Activated CD4-positive, alpha-beta T cell treated with anti-CD3 and anti-CD28 coated beads, Interleukin-2, Interleukin-6, amounts not matched to agents 100 ng/mL and 50 ng/mL, durations not matched to agents 16 hours and 8 hours (primary cell): Measurements from ENCODE around the gene LRRC31.

Source experiments
- DNase-seq: peaks from one replicate; pipeline ENCODE4 v3.0.0-alpha.2; 2020

Gene LRRC31

GRCh38 chr3:169812332-169813235, 57.2 kb downstream of the LRRC31 start, which contains the start of the genes LRRC34 and LRRIQ4:
Gene LRRC34, minus strand, starts transcription at chr3:169812904. Its CDS starts 356 bp downstream, at chr3:169812548.
Gene LRRIQ4, plus strand, starts transcription at chr3:169812870. Its CDS starts 9,052 bp downstream, at chr3:169821922.
- peak; percentile 88 for DNase-seq

- peak; percentile 21 for DNase-seq
Observed at GRCh38 chr3:169811631-169812331, 58.0 kb downstream of the LRRC31 start.

GRCh38 chr3:169809230-169809795, 60.4 kb downstream of the LRRC31 start:
- DNase-seq: no peak

- no peak for DNase-seq
Observed at GRCh38 chr3:169804681-169805080, 65.1 kb downstream of the LRRC31 start.

- no peak for DNase-seq
Observed at GRCh38 chr3:169792359-169792758, 77.4 kb downstream of the LRRC31 start.

GRCh38 chr3:169790687-169791429, 78.9 kb downstream of the LRRC31 start:
- DNase-seq: no peak

GRCh38 chr3:169790219-169790618, 79.5 kb downstream of the LRRC31 start:
- DNase-seq: no peak
